Measurements from ENCODE around the gene PLCG1. TPM values are rescaled to one million over a fixed set of nuclear protein-coding genes. Genes with fewer than 3 reads are reported as not detected.

The PLCG1 gene
- polyA plus RNA-seq, 2 of the 4 experiments (the other 2 are of a cell fraction): 22.0 to 65.0 TPM

DNA sequence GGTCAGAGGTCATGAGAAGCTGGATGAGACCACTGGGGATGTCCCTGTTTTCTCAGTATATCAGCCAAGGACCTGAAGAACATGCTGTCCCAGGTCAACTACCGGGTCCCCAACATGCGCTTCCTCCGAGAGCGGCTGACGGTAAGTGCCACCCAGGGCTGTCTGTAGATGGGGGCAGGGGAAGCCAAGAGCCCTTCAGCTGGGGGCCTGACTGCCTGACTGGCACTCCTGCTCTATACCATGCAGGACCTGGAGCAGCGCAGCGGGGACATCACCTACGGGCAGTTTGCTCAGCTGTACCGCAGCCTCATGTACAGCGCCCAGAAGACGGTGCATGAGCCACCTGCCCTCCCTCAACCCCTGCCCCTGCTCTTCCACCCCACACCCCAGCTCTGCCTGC lies 25.1 kb downstream of the PLCG1 start:
- Histone ChIP-seq H3K27ac (no peak overlapping the region), H3K4me2 (no peak overlapping the region), H3K4me3 (no peak overlapping the region), H3K4me1 (no peaks in the 10 kb centered on the region), H3K9me3 (no peaks in the 10 kb centered on the region)
- ChIA-PET POLR2A (no interaction called here), CTCF (interaction anchor here (0.8 to 3.6 kb wide), 4 partner anchors 10 to 178 kb away, joined by 3 to 32 read pairs (median 4); partner anchors contain the start of gene LPIN3)
- DNase-seq (ENCODE audit: low read depth in 1 of 2, low spot score in 1 of 2): no peak
- 95% methylated on average over 11 of the region's 11 CpGs for WGBS (ENCODE audit: missing lambda C conversion rate)
- ATAC-seq: no peak
- FAIRE-seq: no peak
- TF ChIP-seq RNF2 (IDR thresholded peaks at IDR 0.05; ENCODE audit: borderline replicate concordance, low read depth) (no peak), ZNF302 (CRISPR knock-in tag; IDR thresholded peaks at IDR 0.05) (no peak), EP300 (IDR thresholded peaks at IDR 0.05) (no peak), CHD2 (IDR thresholded peaks at IDR 0.05; ENCODE audit: low read length, partially characterized antibody) (no peak), CBX2 (IDR thresholded peaks at IDR 0.05; ENCODE audit: borderline replicate concordance, low read depth) (no peak), HEYL (CRISPR knock-in tag; IDR thresholded peaks at IDR 0.05) (no peak), FOSL2 (IDR thresholded peaks at IDR 0.05) (no peak), FOSL2 (CRISPR knock-in tag; IDR thresholded peaks at IDR 0.05) (no peak), POLR2AphosphoS2 (conservative IDR thresholded peaks at IDR 0.05; ENCODE audit: low read length) (no peak), MAFK (IDR thresholded peaks at IDR 0.05; ENCODE audit: partially characterized antibody) (no peak), KDM5A (IDR thresholded peaks at IDR 0.05) (no peak), CHD4 (IDR thresholded peaks at IDR 0.05; ENCODE audit: borderline replicate concordance) (no peak), JUN (IDR thresholded peaks at IDR 0.05) (no peak), NFE2L2 (conservative IDR thresholded peaks at IDR 0.05; ENCODE audit: low read length) (no peak), JUNB (IDR thresholded peaks at IDR 0.05) (no peak), RCOR1 (IDR thresholded peaks at IDR 0.05; ENCODE audit: low read depth, low read length) (no peak), CBX8 (IDR thresholded peaks at IDR 0.05) (no peak), PHF8 (IDR thresholded peaks at IDR 0.05; ENCODE audit: borderline replicate concordance, low read depth) (no peak), EHF (CRISPR knock-in tag; IDR thresholded peaks at IDR 0.05) (no peak)
- TF ChIP-seq, protein P1, sequence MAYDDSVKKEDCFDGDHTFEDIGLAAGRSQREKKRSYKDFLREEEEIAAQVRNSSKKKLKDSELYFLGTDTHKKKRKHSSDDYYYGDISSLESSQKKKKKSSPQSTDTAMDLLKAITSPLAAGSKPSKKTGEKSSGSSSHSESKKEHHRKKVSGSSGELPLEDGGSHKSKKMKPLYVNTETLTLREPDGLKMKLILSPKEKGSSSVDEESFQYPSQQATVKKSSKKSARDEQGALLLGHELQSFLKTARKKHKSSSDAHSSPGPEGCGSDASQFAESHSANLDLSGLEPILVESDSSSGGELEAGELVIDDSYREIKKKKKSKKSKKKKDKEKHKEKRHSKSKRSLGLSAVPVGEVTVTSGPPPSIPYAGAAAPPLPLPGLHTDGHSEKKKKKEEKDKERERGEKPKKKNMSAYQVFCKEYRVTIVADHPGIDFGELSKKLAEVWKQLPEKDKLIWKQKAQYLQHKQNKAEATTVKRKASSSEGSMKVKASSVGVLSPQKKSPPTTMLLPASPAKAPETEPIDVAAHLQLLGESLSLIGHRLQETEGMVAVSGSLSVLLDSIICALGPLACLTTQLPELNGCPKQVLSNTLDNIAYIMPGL (CRISPR knock-in tag; IDR thresholded peaks at IDR 0.05; ENCODE audit: borderline replicate concordance): no peak
- TF ChIP-seq, protein P2, sequence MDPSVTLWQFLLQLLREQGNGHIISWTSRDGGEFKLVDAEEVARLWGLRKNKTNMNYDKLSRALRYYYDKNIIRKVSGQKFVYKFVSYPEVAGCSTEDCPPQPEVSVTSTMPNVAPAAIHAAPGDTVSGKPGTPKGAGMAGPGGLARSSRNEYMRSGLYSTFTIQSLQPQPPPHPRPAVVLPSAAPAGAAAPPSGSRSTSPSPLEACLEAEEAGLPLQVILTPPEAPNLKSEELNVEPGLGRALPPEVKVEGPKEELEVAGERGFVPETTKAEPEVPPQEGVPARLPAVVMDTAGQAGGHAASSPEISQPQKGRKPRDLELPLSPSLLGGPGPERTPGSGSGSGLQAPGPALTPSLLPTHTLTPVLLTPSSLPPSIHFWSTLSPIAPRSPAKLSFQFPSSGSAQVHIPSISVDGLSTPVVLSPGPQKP (IDR thresholded peaks at IDR 0.05; ENCODE audit: low read depth, low read length): no peak

DNA sequence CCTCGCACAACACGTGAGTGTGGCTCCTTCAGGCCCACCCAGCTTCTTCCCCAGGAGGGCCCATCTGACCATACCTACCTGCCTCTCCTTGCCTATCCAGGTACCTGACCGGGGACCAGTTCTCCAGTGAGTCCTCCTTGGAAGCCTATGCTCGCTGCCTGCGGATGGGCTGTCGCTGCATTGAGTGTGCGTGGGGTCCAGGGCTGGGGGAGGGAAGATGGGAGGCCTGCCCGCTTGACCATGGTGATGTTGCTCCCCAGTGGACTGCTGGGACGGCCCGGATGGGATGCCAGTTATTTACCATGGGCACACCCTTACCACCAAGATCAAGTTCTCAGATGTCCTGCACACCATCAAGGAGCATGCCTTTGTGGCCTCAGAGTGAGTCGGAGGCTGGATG lies 26.5 kb downstream of the PLCG1 start:
- Histone ChIP-seq H3K9me3 (no peaks in the 10 kb centered on the region), H3K4me2 (no peak overlapping the region), H3K4me1 (no peaks in the 10 kb centered on the region), H3K27ac (no peak overlapping the region), H3K4me3 (no peak overlapping the region)
- TF ChIP-seq, protein P3, sequence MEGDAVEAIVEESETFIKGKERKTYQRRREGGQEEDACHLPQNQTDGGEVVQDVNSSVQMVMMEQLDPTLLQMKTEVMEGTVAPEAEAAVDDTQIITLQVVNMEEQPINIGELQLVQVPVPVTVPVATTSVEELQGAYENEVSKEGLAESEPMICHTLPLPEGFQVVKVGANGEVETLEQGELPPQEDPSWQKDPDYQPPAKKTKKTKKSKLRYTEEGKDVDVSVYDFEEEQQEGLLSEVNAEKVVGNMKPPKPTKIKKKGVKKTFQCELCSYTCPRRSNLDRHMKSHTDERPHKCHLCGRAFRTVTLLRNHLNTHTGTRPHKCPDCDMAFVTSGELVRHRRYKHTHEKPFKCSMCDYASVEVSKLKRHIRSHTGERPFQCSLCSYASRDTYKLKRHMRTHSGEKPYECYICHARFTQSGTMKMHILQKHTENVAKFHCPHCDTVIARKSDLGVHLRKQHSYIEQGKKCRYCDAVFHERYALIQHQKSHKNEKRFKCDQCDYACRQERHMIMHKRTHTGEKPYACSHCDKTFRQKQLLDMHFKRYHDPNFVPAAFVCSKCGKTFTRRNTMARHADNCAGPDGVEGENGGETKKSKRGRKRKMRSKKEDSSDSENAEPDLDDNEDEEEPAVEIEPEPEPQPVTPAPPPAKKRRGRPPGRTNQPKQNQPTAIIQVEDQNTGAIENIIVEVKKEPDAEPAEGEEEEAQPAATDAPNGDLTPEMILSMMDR (IDR thresholded peaks at IDR 0.05): no peak
- TF ChIP-seq RNF2 (IDR thresholded peaks at IDR 0.05; ENCODE audit: borderline replicate concordance, low read depth): no peak
- no peak for TF ChIP-seq HOXB5 (CRISPR knock-in tag; IDR thresholded peaks at IDR 0.05)
- TF ChIP-seq EHMT2 (IDR thresholded peaks at IDR 0.05; ENCODE audit: low read depth): no peak
- POLR2A ChIA-PET: interaction anchor here (0.6 kb wide), 1 partner anchor 176 kb away, joined by 5 read pairs; no protein-coding TSS in a partner anchor
- ATAC-seq (no peak), FAIRE-seq (no peak), DNase-seq (ENCODE audit: low read depth in 1 of 2, low spot score in 1 of 2) (no peak)
- 93% methylated on average over 5 of the region's 11 CpGs for WGBS (ENCODE audit: missing lambda C conversion rate)
- CTCF ChIA-PET: interaction anchor here (1.3 to 3.6 kb wide), 2 partner anchors 9 to 195 kb away, joined by 3 to 32 read pairs; no protein-coding TSS in a partner anchor
